AML-193 (cell line): Measurements from ENCODE around the gene POLR3GL.

Experiments used
- DNase-seq, 2 experiments: peaks; one replicate each; lab custom pipeline; 2025; lab: John Stamatoyannopoulos, UW

POLR3GL gene

GRCh38 chr1:145949219-145949618, 15.3 kb upstream of the POLR3GL start:
- DNase-seq, result no peak

DNA sequence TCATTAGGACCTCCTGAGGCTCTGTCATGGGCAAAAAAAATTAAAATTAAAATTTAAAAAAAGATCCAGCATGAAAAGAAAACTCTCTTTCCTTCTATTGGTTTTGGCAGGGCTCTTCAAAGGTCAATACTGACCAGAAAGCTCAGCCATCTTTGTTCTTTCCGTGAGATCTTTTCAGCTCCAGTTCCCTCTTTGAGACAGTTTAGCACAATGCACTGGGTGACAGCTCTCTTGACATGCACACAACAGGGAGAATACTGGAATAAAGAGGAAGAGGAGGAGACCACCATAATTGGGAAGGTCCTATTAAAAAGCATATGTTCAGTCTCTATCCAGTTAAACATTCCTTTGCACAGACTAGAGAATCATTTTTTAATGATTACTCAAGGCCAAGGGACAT, 13.0 kb upstream of the POLR3GL start:
- no peak for DNase-seq

DNA sequence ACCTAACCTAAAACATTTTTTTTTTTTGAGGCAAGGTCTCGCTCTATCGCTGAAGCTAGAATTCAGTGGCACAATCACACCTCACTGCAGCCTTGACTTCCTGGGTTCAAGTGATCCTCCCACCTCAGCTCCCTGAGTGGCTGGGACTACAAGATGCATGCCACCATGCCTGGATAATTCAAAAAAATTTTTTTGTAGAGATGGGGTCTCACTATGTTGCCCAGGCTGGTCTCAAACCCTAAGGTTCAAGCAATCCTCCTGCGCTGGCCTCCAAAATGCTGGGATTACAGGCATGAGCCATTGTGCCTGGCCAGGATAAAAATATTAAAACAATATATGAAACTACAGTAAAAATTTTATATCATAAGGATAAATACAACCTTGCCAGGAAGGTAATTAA, 11.6 kb upstream of the POLR3GL start:
- DNase-seq, result no peak

DNA sequence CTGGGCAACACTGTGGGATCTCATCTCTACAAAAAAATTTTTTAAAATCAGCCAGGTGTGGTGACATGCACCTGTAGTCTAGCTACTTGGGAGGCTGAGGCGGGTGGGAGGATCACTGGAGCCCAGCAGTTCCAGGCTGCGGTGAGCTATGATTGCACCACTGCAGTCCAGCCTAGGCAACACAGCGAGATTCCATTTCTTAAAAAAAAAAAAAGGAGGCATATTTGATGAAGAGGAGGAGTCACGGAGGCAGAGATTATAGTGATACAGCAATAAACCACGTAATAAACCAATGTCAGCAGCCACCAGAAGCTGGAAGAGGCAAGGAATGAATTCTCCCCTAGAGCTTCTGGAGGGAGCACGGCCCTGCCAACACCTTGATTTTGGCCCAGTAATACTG, 10.6 kb upstream of the POLR3GL start:
- no peak for DNase-seq

DNA sequence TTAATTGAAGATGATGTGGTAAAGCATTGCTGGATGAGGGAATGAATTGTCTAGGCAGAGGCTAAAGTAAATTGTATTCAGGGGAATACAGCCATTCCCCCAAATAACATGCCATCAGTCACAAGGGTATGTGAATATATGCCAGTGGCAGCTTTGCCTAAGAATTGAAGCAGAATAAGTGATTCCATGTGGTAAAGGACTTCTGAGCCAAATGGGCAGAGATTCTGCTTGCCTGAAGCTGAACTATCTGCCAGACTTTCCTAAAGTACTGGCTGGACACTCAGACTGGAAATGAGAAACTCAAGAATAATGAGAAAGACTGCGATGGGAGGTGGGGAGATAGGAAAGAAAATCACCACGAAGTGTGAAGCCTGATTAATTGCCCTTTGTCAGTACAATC, 9.1 kb upstream of the POLR3GL start:
- no peak for DNase-seq

DNA sequence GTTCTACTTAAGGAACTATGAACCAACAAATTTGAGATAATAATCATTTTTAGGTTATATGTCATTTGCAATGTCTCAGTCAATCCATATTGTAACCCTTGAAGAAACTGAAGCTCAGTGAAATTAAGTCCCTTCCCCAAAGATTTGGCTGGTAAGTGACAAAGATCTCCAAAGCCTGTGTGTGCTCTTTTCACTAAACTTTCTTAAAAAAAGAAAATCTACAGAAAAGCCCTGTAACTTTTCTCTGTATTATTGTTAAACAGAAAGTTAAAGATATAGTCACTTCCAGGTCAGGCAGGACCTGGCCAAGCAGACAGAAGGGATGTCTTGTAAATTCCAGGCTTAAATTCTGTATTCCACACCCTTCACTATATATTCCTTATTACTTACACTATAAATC, 8.1 kb upstream of the POLR3GL start:
- DNase-seq, result no peak

DNA sequence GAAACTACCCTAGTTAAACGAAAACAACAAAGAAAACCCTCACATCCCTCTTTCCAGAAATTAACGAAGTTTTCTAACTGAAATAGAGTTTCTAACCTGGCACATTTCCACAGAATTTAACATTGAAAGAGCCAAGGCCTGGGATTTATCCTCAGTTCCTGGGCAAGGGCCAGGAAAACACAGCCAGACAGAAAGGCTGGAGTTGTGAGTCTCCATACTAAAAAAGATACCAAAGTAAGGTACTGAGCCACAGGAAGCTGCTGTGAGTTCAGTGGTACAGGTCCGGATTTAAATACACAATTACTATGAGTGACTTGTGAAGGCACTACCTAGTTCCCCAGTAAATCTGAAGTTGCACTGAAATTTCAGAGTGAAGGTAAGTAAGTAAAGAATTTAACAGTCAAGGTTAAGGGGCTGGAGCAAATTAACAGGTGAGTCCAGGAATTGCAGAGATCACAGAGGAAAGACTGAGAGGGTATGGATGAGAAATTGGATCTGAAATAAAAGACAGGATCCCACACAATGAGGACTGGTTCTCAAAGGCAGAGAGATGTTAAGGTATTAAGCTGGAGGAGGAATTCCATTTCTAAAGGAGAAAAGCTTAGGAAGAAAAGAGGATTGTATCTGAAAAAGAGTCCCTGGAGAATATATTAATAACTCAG, 7.6 kb upstream of the POLR3GL start:
- DNase-seq, result no peak

- peak; percentile 94 to 95 for DNase-seq
Observed at GRCh38 chr1:145957443-145958319, 6.8 kb upstream of the POLR3GL start, which contains the start of gene LIX1L. Gene LIX1L (minus strand): TSS chr1:145958017. CDS start chr1:145957927, 90 bp downstream.

- DNase-seq, result no peak
Observed at GRCh38 chr1:145958734-145959133, 5.8 kb upstream of the POLR3GL start.

GRCh38 chr1:145959333-145959732, 5.2 kb upstream of the POLR3GL start:
- DNase-seq, result no peak

DNA sequence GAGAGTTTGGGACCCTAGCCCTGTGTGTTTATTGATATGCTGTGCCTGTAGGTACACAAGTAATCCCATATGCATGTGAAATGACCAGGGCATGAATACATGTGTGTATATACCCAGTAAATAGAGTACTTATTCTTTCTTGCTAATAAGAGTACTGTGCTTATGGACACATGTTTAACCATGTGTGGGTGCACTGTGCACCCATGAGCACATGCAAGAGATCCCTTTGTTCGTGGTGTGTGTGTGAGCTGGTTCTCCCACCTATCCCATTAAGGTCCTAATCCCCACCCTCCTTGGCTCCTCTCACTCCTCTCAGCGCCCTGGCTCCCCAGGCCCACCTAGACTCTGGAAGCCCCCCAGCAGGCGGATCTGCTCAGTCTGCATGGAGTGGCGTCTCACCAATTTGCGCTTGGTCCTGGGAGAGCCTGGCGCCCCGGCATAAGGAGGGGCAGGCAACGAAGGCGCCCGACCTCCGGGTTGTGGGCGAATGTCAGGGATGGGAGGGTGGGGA, 4.5 kb upstream of the POLR3GL start:
- DNase-seq, result no peak

- DNase-seq, result peak; percentile 30 to 32
Observed at GRCh38 chr1:145960468-145961108, 3.9 kb upstream of the POLR3GL start.

DNA sequence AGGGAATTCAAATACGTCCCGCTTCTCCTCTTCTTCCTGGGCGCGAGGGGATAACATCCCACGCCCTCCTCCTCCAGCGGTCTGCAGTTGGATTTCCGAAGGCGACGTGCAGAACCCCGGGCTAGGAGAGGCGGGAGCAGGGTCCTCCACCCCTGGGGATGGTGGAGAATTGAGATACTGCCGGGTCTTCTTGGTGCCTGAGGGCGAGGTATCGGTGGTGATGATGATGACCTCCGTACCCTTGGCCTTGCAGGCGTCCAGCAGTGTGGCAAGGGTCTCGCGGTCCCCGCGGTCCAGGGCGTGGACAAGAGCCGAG, 3.4 kb upstream of the POLR3GL start:
- no peak for DNase-seq

DNA sequence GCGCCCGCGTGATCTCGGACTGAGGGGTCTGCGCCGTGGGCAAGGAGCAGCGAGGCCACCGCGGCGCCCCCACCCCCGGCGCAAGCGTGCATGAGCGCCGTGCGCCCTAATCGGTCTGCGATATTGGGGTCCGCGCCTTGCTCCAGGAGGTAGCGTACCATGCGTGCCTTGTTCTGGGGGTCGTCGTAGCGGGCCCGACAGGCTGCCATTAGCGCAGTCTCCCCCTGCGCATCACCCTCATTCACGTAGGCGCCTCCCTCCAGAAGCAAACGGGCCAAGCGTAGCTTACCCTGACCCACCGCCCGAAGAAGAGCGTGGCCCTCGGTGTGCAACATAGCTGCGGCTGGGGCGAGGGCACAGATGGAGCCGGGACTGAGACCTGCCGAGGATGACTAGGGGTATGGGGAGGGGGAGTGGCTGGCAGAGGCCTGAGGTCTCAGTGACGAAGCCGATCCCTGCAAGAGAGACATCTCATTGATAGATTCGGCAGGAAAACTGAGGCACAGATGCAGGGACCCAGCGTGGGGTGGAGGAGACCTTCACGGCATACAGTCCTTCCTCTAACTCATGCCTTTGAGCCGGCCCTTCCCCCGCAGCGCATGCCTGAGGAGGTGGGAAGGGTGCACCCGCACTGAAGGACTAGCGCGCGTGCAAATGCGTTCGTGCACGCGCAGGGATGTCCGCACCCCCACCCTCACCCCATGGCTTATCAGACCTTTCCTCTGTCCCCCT, 2.9 kb upstream of the POLR3GL start:
- no peak for DNase-seq

DNA sequence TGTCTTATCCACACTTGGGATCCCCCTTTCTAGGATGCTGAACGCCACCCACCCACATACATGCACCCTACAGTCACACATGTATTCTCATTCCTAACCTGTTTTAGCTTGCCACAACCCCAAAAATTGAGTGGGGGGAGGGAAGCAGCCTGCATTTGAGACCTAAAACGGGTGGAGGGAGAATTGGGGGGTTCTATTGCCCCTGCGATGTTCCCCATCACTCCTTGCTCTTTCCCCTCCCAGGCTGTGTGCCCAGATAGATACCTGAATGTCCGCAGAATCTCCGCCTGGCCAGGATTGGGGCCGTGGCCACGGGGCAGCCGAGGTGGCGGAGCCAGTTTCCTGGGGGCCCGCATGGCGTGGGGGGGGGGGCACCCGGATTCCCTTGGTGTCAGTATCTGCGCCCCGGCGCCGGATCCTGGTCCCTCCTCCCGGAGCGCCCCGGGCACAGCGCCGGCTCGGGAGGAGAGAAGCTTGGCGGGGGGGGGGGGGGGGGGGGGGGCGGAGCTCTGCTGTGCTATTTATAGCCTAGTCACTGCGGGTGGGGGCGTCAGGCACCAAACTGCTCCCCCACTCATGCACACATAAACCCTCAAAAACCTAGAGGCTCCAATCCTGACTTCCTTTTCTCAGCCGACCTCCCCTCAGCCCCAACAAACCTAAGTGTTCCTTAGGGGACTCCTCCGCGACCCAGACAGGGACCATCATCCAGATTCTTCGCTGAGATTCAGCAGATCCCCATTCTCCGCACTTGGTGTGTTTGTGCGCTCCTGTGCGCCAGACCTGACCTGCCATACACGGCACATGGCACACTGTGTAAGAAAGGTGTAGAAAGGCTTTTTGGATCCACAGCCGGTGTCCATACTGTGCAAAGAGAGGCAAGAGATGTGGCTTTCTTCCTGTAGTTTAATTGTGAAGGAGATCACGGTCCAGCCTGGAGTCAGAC, 2.1 kb upstream of the POLR3GL start:
- no peak for DNase-seq

DNA sequence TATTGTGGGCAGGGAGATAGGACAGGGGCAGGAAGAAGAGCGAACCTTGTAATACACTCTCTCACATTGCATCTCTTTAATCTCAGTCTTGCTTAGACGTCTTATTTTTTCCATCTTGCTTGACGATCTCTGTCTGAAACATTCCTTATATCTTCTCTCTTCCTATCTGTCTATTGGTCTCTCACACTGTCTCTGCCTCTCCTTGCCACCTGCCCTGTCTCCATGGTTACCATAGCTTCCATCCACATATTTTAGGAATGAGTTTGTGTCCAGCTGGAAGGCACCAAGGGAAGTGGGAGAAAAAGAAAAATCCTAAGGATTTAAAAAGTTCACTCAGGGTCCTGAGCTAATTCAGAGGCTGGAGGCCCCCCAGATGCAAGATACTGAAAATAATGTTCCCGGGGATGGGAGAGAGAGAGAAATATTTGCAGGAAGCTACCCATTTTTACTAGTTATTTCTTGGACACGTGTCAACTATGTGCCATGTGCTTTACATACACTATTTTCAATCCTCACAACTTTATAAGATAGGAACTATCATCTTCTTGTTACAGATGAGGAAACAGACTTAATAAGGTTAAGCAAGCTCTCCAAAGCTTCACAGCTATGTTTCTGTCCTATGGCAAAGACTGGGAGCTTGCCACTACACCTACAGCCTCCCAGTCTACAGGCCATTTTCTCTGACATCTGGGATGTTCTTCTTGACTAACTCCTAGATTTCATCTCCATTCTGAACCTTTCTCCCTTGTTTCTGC, 1.0 kb upstream of the POLR3GL start:
- no peak for DNase-seq

- DNase-seq, result no peak
Observed at GRCh38 chr1:145965119-145965744, 742 bp downstream of the POLR3GL start.

DNA sequence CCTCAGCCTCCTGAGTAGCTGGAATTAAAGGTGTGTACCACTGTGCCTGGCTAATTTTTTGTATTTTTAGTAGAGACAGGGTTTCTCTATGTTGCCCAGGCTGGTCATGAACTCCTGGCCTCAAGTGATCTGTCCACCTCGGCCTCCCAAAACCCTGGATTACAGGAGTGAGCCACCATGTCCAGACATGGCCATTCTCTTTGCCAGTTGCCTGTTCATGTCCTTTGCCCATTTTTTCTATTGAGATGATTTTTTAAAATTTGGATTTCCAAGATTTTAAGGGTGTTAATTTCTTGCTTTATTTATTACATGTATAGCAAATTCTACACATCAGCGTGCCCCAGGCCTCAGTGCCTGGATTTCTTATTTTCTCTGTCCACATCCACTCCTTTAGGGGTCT, 2.8 kb downstream of the POLR3GL start:
- no peak for DNase-seq

DNA sequence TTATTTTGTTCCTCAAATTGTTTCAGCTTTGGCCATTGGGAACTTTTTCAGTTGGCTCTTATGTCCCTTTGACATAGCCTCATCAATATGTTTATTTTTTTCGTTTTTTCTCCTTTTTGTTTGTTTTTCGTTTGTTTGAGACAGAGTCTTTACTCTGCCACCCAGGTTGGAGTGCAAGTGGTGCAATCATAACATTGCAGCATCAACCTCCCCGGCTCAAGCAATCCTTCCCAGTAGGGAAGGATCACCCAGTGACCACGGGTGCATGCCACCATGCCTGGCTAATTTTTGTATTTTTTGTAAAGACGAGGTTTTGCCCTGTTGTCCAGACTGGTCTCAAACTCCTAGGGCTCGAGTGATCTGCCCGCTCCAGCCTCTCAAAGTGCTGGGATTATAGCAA, 8.1 kb downstream of the POLR3GL start:
- no peak for DNase-seq

DNA sequence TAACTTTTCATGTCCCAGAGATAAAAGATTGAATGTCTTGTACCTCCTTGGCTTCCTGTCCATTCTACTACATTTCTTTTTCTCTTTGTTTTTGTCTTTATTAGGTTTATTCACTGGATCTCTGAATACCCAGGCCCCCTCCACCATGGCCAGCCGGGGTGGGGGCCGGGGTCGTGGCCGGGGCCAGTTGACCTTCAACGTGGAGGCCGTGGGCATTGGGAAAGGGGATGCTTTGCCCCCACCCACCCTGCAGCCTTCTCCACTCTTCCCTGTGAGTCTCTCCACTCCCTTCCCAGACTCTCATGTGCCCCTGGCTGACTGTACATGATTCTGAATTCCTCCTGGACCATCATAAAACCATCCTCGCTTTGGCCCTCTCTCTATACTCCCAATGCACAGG, 10.2 kb downstream of the POLR3GL start:
- DNase-seq, result no peak
